ENCODE results near the gene UNC5A. TPM values are rescaled to one million over a fixed set of nuclear protein-coding genes. Genes with fewer than 3 reads are reported as not detected.

UNC5A gene
- total RNA-seq, 1 experiment from 2014 or later, result not detected

DNA sequence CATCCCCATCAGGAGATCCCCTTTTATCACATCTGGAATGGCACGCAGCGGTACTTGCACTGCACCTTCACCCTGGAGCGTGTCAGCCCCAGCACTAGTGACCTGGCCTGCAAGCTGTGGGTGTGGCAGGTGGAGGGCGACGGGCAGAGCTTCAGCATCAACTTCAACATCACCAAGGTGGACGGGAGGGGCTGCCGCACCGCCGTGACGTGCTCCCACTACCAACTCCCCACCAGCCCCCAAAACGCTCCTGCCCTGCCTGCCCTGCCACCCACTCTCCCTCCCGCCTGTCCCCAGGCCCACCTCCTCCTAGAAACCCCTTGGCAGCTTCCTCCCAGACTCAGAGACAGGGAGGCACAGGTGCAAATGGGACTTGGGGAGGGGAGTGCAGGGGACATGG, 68.1 kb downstream of the UNC5A start:
- Histone ChIP-seq H3K27ac (no peak overlapping the region), H3K4me1 (replicated peaks) (no peaks in the 10 kb centered on the region), H3K4me3 (no peak overlapping the region), H3K36me3 (no peaks in the 10 kb centered on the region), H3K9me3 (replicated peaks) (no peaks in the 10 kb centered on the region), H3K27me3 (replicated peaks) (peaks cover 87% of the 10 kb centered on the region)
- no peak for DNase-seq (ENCODE audit: low read depth in 1 of 2, low spot score in 2 of 2)

- H3K27me3 ChIP-seq (replicated peaks), result peaks cover 87% of the 10 kb centered on the region
- no peaks in the 10 kb centered on the region for H3K9me3 ChIP-seq (replicated peaks)
- no peaks in the 10 kb centered on the region for H3K4me1 ChIP-seq (replicated peaks)
- DNase-seq (ENCODE audit: low read depth in 1 of 2, low spot score in 2 of 2), result no peak
- H3K27ac ChIP-seq, result no peak overlapping the region
- H3K4me3 ChIP-seq, result no peak overlapping the region
- no peaks in the 10 kb centered on the region for H3K36me3 ChIP-seq
Observed at GRCh38 chr5:176878906-176879662, 68.7 kb downstream of the UNC5A start.

- Histone ChIP-seq H3K9me3 (replicated peaks) (no peaks in the 10 kb centered on the region), H3K27ac (no peak overlapping the region), H3K27me3 (replicated peaks) (peaks cover 87% of the 10 kb centered on the region), H3K4me3 (no peak overlapping the region), H3K4me1 (replicated peaks) (no peaks in the 10 kb centered on the region), H3K36me3 (no peaks in the 10 kb centered on the region)
- DNase-seq (ENCODE audit: low read depth in 1 of 2, low spot score in 2 of 2), result no peak
Observed at GRCh38 chr5:176879663-176880361, 69.5 kb downstream of the UNC5A start.

GRCh38 chr5:176880366-176881020, 70.1 kb downstream of the UNC5A start:
- Histone ChIP-seq H3K27me3 (replicated peaks) (peaks cover 85% of the 10 kb centered on the region), H3K36me3 (no peaks in the 10 kb centered on the region)
- DNase-seq (ENCODE audit: low read depth in 1 of 2, low spot score in 2 of 2), result no peak

GRCh38 chr5:176881021-176881749, 70.8 kb downstream of the UNC5A start:
- Histone ChIP-seq H3K9me3 (replicated peaks) (no peaks in the 10 kb centered on the region), H3K27me3 (replicated peaks) (peaks cover 84% of the 10 kb centered on the region), H3K36me3 (no peaks in the 10 kb centered on the region), H3K4me3 (no peak overlapping the region), H3K4me1 (replicated peaks) (no peaks in the 10 kb centered on the region), H3K27ac (no peak overlapping the region)
- DNase-seq (ENCODE audit: low read depth in 1 of 2, low spot score in 2 of 2), result no peak

More at GRCh38 chr5:176880366-176881020, 70.1 kb downstream of the UNC5A start:
- Histone ChIP-seq H3K27ac (no peak overlapping the region), H3K4me1 (replicated peaks) (no peaks in the 10 kb centered on the region), H3K4me3 (no peak overlapping the region), H3K9me3 (replicated peaks) (no peaks in the 10 kb centered on the region)

GRCh38 chr5:176881816-176882566, 71.6 kb downstream of the UNC5A start:
- DNase-seq (ENCODE audit: low read depth in 1 of 2, low spot score in 2 of 2), result no peak
- no peaks in the 10 kb centered on the region for H3K36me3 ChIP-seq
- H3K9me3 ChIP-seq (replicated peaks), result no peaks in the 10 kb centered on the region
- no peak overlapping the region for H3K27ac ChIP-seq
- H3K27me3 ChIP-seq (replicated peaks), result peaks cover 76% of the 10 kb centered on the region
- H3K4me3 ChIP-seq, result no peak overlapping the region
- no peaks in the 10 kb centered on the region for H3K4me1 ChIP-seq (replicated peaks)

DNA sequence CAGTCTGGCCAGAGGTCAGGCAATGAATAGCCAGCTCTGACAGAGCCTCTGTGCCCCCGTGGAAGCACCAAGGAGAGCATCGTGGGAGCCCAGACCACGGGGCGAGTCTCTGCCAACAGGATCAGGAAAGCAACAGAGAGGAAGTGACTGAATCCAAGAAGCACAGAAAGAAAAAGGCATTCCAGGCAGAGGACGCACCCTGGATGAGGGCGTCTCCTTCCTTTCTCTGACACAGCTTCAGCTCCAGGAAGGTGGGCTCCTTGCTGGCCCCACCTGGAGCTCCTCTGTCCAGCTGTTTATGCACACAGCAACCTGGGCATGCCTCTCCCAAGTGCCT, 72.2 kb downstream of the UNC5A start:
- H3K4me1 ChIP-seq (replicated peaks), result no peaks in the 10 kb centered on the region
- no peaks in the 10 kb centered on the region; the same call in 1 of the 2 replicates for H3K9me3 ChIP-seq (replicated peaks)
- no peak overlapping the region for H3K4me3 ChIP-seq
- no peak overlapping the region for H3K27ac ChIP-seq
- no peak for DNase-seq (ENCODE audit: low read depth in 1 of 2, low spot score in 2 of 2)
- H3K27me3 ChIP-seq (replicated peaks), result peaks cover 71% of the 10 kb centered on the region
- no peaks in the 10 kb centered on the region for H3K36me3 ChIP-seq

- Histone ChIP-seq H3K9me3 (replicated peaks) (no peaks in the 10 kb centered on the region; the same call in 1 of the 2 replicates), H3K4me3 (no peak overlapping the region), H3K27ac (no peak overlapping the region), H3K27me3 (replicated peaks) (peaks cover 57% of the 10 kb centered on the region), H3K4me1 (replicated peaks) (no peaks in the 10 kb centered on the region), H3K36me3 (no peaks in the 10 kb centered on the region)
- DNase-seq (ENCODE audit: low read depth in 1 of 2, low spot score in 2 of 2), result no peak
Observed at GRCh38 chr5:176883700-176884570, 73.6 kb downstream of the UNC5A start.

DNA sequence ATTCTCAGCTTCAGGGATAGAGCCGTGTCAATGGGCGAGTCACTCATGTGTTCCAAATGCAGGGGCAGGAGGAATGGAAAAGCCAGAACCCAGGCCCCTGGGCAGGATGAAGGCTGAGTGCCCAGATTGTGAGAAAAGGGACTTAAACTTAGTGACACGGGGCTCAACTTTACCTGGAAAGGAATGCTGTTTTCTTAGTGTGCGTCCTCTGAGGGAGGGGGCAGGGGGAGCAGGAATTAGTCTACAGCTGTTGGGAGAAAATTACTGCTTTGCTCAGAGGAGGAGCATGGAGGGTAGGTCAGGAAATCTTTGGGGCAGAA, 74.2 kb downstream of the UNC5A start:
- no peaks in the 10 kb centered on the region; the same call in 1 of the 2 replicates for H3K9me3 ChIP-seq (replicated peaks)
- no peaks in the 10 kb centered on the region for H3K36me3 ChIP-seq
- H3K27ac ChIP-seq, result no peak overlapping the region
- peaks cover 51% of the 10 kb centered on the region for H3K27me3 ChIP-seq (replicated peaks)
- no peak overlapping the region for H3K4me3 ChIP-seq
- DNase-seq (ENCODE audit: low read depth in 1 of 2, low spot score in 2 of 2), result no peak
- H3K4me1 ChIP-seq (replicated peaks), result no peaks in the 10 kb centered on the region

DNA sequence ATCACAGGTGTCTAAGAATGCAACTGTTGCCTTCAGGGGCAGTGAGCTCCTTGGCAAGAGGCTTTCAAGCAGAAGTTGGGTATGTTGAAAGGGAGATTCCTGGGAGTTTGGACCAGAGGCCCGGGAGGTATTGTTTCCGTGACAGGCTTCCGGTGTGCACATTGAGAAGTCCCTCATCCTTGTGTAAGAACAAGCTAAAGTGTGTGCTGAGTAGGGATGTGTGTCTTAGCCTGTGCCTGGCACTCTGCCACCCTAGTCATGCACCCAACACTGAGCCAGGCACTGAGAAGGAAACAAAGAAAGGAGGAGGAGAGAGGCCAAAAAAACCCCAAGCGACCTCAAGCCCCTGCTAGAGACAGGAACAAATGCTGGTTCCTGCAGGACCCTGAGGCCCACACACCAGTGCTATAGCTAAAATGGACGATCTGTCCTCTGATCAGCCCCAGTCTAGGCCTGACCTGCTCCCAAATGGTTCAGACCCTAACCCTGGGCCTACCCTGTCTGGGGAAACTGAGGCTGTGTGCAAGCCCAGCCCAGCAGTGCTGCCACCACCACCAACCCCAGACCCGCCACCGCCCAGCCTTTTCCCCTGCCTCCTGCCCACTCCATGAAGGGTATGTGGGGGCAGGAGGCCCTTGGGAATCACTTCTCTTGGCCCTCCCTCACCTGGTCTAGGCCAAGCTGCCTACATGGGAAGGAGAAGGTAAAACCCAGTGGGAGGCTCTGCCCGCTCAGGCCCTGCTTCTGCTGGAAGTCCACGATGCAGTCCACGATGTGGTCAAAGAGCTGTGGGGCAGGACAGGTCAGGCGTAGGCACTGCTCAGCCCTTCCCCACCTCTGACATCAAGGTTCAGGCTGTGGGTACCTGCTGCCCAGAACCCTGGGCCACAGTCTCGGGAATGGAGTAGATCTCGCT, 76.2 kb downstream of the UNC5A start:
- Histone ChIP-seq H3K4me3 (no peak overlapping the region), H3K36me3 (no peaks in the 10 kb centered on the region), H3K4me1 (replicated peaks) (no peaks in the 10 kb centered on the region), H3K27me3 (replicated peaks) (peaks cover 38% of the 10 kb centered on the region), H3K27ac (no peak overlapping the region), H3K9me3 (replicated peaks) (no peaks in the 10 kb centered on the region; the same call in 1 of the 2 replicates)
- DNase-seq (ENCODE audit: low read depth in 1 of 2, low spot score in 2 of 2), result no peak

DNA sequence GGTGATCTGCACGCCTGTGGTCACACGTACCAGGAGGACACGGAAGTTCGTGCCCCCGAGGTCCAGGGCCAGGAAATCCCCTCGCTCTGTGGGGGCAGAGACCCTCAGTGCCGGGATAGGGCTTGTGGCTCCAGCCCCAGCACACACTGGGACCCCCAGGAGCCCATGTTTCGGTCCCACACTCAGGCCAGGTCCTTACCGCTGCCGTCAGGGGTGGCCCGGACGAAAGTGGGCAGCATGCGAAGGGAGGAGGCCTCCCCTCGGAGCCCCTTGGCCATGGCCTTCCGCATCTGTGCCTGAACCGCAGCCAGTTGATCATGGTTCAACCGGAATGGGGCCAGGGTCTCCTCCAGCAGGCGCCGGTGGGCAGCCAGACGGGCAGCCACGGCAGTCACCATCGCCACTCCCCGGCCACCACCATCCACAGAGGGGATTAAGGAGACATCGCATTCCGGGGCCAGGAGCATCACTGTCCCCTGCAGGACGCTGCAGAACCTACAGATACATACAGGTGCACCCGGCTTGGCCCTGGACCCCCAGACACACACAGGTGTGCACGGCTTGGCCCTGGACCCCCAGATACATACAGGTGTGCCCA, 77.0 kb downstream of the UNC5A start:
- H3K9me3 ChIP-seq (replicated peaks), result no peaks in the 10 kb centered on the region; the same call in 1 of the 2 replicates
- peaks cover 40% of the 10 kb centered on the region for H3K27me3 ChIP-seq (replicated peaks)
- H3K27ac ChIP-seq, result no peak overlapping the region
- H3K4me1 ChIP-seq (replicated peaks), result no peaks in the 10 kb centered on the region
- peak in 1 of 2 experiments; percentile 45 for DNase-seq (ENCODE audit: low read depth in 1 of 2, low spot score in 2 of 2)
- H3K4me3 ChIP-seq, result no peak overlapping the region
- no peaks in the 10 kb centered on the region for H3K36me3 ChIP-seq

All from SJSA1 (cell line).